Activated CD4-positive, alpha-beta T cell treated with anti-CD3 and anti-CD28 coated beads, Interleukin-2, amount 50 U/mL, for 24 hours (primary cell): ENCODE measurements around the gene EEFSEC.

Experiments
- DNase-seq, 2 donors: peaks; one replicate each; pipeline ENCODE4 v3.0.0-alpha.2; 2020; ENCODE audit warnings: low read depth in 1 of 2, low spot score in 1 of 2

Gene EEFSEC

GRCh38 chr3:128270559-128271492 lies 117.5 kb downstream of the EEFSEC start:
- no peak for DNase-seq

- no peak for DNase-seq
Measured at GRCh38 chr3:128271536-128272332, 118.5 kb downstream of the EEFSEC start.

GRCh38 chr3:128273109-128273840 lies 120.0 kb downstream of the EEFSEC start:
- DNase-seq = no peak

GRCh38 chr3:128273841-128274573 lies 120.7 kb downstream of the EEFSEC start:
- DNase-seq = no peak

GRCh38 chr3:128274837-128275236 lies 121.6 kb downstream of the EEFSEC start:
- no peak for DNase-seq

GRCh38 chr3:128275316-128276145 lies 122.2 kb downstream of the EEFSEC start:
- DNase-seq = no peak

- DNase-seq = no peak
Measured at GRCh38 chr3:128276146-128276435, 122.8 kb downstream of the EEFSEC start.

- DNase-seq = no peak
Measured at GRCh38 chr3:128276577-128277183, 123.4 kb downstream of the EEFSEC start.

- no peak for DNase-seq
Measured at GRCh38 chr3:128277378-128278069, 124.2 kb downstream of the EEFSEC start.

- no peak for DNase-seq
Measured at GRCh38 chr3:128278130-128278529, 124.8 kb downstream of the EEFSEC start.

GRCh38 chr3:128278761-128279600 lies 125.7 kb downstream of the EEFSEC start:
- DNase-seq = no peak

GRCh38 chr3:128279601-128279880 lies 126.3 kb downstream of the EEFSEC start:
- DNase-seq = no peak

- no peak for DNase-seq
Measured at GRCh38 chr3:128280481-128281052, 127.3 kb downstream of the EEFSEC start.

- no peak for DNase-seq
Measured at GRCh38 chr3:128281056-128281455, 127.8 kb downstream of the EEFSEC start.

GRCh38 chr3:128281461-128282367 lies 128.4 kb downstream of the EEFSEC start:
- no peak for DNase-seq

- no peak for DNase-seq
Measured at GRCh38 chr3:128282380-128283196, 129.3 kb downstream of the EEFSEC start.
